Suppressor macrophage treated with lipopolysaccharide for 1 hour (primary cell): ENCODE data around the gene ZCCHC14.
"Not testable (repeated sequence)": the region's sequence is repeated elsewhere in the genome, so short reads cannot be mapped to it uniquely, and the experiment has no call there.

Experiments
- DNase-seq, 3 donors: peaks; one replicate each; pipeline ENCODE4 v3.0.0-alpha.2; 2020 to 2022

The ZCCHC14 gene

DNA sequence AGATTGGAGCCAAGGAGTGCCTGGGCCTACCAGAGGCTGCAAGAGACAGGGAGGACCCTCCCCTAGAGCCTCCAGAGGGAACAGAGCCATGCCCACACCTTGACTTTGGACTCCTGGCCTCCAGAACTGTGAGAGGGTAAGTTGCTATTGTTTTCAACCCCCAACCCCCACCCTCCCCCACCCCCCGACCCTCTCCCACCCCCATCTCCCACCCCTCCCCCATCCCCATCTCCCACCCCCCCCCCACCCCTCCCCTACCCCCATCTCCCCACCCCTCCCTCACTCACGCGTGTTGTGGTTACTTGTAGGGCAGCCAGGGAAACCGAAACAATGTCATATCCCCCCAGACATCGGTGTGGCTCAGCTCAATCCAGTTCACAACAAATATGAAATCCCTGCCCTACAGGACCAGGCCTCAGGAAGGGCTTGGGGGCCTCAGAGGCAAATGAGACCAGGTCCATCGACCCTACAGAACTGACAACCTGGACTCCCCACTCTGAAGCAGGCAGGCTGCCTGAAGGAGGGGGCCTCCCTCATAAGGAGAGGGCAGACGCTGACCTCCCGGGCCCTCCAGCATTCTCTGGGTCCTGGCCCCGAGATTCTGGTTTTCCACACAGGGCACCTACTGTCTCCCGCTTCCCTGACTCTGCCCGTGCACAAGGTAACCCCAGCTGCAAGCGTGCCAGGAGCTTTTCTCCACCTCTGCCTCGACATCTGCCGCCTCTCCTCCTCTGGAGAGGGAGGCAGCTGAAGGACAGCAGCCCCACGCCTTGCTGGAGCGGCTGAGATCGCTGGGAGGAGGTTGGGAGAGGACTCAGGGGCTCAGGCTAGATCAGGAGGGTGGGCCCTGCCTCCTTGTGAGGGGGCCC is 3.0 kb upstream of the ZCCHC14 start:
- DNase-seq, result no peak

DNA sequence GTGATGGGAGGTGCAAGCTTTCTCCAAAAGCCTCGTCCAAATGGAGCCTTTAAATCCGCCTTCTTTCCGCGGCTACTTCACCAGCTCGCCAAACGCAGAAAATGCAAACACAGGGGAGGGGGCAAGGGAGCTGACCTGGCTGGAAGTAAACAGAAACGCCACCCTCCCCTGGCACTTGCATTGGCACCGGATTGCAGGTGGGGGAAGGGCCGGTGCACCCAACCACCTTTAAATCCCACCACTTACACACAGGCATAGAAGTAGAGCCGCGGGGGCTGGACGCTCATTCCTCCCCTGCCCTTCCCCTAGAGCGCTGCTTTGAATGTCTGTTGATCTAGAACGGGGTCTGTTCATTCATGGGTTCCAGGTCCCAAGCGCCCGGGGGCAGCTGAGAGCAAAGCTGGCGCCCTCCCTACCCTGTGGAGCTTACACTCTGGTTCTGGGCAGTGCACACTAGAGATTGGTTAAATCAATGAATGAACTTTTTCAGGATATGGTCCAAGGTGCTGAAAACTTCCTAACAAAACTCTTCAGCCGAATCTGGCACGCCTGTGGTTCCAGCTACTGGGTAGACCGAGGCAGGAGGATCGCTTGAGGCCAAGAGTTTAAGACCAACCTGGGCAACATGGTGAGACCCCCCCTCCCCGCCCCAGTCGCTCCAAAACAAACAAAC is 920 bp upstream of the ZCCHC14 start:
- no peak for DNase-seq

DNA sequence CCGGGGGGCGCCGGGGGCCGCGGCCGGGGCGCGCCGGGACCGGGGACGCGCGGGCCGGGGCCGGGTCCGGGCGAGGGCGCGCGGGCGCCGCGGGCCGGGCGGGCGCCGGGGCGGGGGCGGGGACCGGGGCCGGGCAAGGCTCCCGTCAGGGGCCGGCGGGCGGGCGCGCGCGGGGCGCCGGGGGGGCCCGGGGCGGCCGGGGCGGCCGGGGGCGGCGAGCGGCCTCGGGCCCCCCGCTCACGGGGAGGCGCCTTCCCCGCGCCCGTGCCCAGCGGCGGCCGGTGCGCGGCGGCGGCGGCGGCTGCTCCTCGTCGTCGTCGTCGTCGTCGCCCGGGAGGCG is 563 bp downstream of the ZCCHC14 start:
- peak in 1 of 3 donors; percentile 52 for DNase-seq

DNA sequence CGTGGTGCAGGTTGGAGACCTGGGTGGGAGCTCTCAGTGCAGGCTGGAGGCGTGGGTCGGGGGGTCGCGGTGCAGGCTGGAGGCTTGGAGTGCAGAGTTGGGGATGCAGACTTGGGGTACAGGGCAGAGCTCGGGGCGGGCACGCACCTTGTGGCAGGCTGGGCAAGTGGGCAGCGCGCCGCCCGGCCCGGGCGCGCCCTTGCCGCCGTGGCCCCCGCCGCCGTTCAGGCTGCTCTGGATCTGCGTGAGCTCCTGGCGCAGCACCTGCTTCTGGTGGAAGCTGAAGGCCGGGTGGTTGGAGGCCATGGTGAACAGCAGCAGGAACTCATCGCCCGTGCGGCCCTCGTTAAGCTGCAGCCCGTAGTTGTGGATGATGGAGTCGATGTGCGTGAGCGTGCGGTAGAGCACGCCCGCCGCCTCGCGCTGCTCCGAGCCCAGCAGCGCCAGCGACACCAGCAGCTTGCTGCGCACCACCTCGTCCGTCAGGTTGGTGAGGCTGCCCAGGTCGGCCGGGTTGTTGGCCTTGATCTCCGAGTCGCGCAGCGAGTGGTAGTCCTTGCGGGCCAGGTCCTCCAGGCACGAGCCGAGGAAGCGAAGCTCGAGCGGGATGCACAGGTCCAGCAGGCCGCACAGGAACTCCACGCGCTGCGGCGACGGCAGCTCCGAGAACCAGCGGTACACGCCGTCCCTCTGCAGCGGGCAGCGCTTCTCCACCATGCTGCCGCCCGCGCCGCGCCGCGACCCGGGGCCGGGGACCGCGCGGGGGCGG is 1.1 kb downstream of the ZCCHC14 start:
- DNase-seq, result peak in 2 of 3 donors; percentile 29 to 32

DNA sequence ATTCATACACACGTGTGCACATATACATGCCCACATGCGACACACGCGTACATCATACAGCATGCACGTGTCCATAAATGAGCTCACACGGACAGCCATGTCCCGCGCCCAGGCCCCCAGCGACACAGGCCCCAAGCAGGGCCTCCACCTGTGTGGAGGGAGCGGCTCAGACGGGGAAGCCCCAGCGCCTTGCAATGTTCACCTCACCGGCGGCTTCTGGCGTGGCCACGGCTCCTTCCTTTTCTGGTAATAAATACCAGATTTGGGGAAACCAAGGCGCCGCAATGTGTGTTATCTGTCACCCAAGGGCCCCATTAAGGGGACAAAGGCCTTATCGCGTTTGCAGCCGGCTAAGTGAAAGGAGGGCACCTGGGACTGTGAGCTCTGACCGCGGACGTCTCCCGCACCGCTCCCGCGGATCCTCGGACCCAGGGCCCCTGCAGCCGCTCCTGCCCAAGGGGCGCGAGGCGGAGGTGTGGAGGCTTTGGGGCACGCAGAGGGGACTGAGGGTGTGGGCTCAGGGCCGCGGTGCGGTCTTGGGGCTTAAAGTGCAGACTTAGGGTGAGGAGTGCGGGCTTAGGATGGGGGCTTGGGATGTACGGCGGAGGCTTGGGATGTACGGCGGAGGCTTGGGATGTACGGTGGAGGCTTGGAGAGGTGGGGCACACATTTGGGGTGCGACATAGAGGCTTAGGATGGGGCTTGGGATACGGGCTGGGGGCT is 1.9 kb downstream of the ZCCHC14 start:
- not testable (repeated sequence) for DNase-seq

DNA sequence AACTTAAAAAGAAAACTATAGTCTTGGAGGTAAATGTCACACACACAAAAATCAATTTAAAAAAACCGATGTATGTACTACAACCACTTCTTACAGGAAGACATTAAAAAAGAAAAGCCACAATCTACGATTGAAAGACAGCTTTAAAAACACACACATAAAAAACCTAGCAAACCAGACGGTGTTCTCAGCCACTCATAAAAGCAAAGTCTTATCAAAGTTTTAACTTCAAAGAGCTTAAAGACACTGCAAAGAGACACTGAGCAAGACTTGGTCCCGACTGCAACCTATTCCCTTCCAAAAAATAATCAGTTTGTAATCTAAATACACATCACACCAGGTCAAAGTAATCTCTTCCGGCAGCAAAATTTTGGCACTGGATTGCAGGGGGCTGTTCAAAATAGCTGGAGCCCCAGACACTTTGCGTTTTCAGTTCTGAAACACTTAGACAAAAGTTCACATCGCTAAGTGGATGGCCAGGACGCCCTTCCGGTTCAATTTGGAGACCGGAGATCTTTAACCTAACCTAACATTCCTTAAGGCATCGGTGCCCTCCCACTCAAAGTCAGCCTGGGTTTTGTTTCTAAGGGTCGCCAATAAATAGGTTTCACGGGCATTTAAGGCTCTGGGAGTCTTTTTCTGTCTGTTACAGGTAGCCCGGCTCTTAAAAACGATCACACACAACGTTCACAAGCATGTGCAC is 2.6 kb downstream of the ZCCHC14 start:
- DNase-seq, result no peak

DNA sequence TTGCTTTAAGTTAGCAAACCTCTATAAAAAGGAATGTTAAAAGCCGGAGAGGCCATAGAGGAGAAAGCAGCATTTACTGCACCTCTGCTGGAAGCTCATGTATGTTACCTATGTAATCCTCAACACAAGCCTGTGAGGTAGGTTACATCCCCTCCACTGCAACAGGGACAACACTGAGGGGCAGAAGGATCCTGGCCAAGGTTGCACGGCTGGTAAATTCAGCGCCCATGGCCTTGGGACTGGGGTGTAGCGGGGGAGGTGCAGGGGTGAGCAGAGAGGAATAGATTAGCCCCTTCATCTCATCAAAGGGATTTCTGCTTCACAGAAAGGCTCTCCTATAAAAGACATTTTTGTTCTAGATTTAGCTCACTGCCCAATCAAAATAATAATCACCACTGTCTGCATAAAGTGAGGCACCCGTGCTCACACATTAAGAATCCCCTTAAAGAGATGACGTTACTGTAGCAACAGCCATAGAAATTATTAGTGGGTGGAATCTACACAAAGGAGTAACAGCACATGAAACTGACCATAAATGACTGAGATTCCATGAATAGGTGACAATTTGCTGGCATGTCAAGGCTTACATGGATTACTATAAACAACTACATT is 3.3 kb downstream of the ZCCHC14 start:
- no peak for DNase-seq

DNA sequence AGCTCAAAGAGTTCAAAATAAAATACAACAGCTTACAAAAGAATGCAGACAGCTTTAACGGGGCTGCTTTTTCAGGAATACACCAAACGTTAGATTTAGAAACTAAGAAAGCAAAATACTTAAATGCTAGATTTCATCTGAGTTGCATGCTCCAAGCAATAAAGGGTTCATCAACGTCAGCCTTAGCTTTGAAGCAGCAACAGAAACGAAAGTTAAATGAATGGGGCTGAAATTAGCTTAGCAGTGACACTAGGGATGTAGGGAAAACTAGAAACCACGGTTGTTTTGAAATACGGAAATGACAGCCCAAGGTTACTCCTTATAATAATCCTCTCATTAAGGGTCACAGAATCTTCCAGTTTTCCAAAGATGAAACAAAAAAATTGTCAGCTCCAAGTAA is 3.9 kb downstream of the ZCCHC14 start:
- peak in 1 of 3 donors; percentile 61 for DNase-seq

DNA sequence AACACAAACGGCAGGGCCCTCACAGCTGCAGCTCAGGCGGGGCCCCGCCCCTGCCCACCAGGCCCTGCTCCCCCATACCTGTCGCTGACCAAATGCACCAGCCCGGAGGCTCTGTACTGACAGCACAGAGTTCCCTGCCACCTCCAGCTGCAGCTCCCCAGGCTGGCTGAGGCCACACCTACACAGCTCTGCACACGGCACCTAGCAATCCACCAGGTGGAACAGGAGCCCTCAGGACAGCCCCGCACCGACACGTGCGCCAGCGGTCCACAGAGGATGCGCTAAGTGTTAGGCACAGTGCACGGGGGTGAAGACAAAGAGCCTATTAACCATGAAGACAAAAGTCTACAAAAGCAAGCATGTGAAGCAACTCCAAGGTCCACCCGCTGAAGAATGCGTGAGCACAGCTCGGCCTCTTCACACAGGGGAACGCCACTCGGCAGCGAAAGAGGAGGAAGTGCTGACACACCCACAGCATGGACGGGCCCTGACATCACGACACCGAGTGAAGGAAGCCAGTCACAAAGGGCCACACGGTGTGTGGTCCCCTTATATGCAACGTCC is 5.4 kb downstream of the ZCCHC14 start:
- peak; percentile 88 to 91 (median 89) for DNase-seq

DNA sequence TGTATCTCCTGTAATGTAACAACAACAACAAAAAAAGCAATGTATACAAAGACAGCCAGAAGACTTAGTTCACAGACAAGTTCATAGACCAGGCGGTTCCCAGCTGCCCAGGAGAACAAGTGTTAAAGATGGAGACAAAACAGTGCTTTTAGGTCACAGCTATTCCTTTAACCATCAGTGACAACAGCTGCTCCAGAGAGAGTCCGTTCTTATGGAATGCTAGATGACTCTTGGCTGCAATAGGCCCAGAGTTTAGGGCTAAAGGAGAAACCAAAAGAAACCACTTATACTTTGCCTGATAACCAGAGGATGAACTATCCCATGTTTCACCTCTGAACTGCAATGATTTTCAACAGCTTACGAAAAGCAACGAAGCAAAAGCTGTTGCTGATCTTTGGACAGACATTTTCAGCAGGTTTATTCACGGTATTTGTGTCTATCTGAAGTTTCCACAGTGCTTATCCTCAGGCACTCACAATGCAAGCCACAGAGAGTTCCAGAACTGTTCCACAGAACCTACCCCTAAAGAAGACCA is 6.0 kb downstream of the ZCCHC14 start:
- no peak for DNase-seq

DNA sequence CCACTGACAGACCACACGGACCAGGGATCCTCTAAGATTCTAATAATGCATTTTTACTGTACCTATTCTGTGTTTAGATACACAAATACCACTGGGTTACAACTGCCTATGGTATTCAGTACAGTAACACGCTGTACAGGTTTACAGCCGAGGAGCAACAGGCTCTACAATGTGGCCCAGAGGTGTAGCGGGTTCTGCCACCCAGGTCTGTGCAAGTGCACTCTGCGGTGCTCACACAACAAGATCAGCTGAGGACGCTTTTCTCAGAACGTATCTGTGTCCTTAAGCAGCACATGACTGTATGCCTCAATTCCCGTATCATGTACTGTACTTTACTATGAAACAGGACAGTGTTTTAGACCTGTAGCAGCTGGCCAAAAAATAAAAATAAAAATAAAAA is 6.5 kb downstream of the ZCCHC14 start:
- DNase-seq, result no peak

DNA sequence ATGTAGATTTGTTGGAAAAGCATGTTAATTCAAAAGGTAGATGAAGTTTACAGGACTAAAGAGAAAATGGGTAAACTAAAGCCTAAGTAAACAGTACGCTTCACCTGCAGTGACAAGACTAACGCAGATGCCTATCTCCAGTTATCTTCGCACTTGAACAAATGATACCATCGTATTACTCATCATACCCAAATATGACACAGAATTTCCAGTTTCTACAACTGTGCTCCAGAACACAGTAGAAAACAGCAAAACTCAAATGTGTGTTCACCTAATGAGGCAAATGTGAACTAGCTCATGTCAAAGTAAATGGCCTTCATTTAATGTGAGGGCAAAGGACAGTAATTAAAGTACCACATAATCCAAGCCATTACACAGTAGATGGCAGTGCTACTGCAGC is 7.0 kb downstream of the ZCCHC14 start:
- DNase-seq, result not testable (repeated sequence)

DNA sequence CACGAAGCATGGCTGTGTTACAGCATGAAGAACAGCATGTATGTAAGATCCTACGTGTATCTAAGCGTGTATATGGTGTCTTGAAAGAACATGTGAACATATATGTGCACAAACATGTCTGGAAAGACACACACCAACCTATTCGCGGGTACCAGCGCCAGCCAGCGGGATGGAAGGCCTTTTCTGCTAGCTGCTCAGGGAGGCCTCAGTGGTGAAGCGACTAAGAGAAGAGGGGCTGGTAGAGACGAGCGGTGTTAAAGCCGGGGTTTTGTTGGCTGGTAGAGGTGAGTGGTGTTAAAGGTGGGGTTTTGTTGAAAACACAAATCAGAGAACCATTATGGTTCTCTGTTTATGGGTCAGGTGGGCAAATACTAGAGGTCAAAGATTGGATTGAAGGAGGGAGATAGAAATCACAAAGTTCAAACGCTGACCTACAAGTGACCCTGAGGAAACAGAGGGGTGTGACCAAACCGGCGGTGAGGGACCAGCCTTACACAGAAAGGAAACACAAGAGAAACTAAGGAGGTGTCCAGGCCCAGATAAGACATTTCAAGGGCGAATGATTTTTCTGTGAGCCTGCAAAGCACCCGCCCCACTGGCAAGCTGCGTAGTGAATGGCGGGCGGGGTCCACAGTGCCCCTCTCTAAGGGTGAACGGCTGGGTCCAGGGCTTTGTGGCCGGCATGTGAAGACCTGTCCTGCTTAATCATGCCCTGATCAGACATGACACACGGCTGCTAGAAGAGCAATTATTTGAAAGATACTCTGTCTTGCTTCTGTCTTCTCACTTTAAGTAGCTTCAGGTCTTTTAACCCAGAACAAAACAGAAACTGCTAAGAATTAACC is 8.1 kb downstream of the ZCCHC14 start:
- no peak for DNase-seq

DNA sequence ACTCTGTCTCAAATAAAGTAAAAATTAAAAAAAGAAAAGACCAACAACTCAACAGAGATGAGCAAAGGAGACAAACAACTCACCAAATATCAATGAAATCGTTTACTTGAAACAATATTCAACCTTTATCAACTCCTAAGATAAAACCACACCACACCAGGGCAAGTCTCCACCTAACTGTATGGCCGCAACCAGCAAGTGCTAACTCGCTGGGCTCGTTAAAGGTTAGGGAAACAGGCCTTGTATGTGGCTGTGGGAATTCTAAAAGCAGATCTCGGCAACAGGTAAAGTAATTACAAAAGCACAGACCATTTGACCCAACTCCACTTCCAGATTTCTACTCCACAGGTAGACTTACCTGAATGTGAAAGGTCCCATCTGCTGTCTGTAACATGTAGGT is 9.3 kb downstream of the ZCCHC14 start:
- DNase-seq, result no peak

DNA sequence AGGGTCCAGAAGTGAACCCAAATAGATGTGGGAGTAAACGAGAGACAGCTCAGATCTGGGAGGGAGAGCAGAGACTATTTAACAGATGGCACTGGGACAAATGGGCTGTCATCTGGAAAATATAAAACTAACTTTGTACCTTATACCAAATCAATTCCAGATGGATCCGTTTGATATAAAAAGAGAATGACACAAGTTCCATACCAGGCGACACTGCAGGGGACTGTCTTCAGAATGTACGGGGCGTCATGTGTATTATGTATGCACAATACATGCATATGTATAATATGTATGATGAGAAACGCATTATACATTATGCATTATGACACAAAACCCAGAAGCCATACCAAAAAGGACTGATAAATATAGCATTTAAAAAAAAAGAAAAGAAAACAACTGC is 10.2 kb downstream of the ZCCHC14 start:
- DNase-seq, result not testable (repeated sequence)

DNA sequence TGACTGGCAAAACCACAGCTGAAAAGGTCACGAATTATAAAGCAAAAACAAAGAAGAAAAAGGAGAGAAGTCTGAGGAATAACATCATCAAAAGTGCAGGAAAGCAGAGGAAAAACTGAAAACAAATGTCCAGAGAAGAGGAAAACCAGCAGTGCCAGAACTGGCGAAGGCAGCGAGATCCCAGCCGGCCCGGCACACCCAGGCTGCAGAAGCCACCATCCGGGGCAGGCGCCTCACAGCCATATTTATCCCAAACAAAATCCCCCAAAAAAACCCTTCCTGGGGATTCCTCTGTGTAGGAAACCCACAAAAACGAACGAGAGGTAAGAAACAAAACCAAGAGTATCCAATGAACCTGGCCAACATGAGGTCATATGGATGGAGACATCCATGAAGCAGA is 10.6 kb downstream of the ZCCHC14 start:
- no peak for DNase-seq

DNA sequence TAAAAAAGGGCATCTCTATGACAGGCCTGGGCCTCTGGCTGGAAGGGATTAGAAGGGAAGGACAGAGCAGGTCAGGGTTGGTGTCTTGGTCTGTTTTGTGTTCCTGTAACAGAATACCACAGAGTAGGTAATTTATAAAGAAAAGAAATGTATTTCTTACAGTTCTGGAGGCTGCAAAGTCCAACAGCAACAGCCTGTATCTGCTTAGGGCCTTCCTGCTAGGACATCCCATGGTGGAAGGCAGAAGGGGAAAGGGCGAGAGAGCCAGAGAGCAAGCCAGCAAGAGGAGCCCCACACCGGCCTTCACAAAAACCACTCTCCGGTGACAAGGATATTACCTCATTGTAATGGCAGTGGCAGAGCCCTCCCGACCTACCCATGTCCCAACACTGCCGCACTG is 11.1 kb downstream of the ZCCHC14 start:
- DNase-seq, result not testable (repeated sequence)

DNA sequence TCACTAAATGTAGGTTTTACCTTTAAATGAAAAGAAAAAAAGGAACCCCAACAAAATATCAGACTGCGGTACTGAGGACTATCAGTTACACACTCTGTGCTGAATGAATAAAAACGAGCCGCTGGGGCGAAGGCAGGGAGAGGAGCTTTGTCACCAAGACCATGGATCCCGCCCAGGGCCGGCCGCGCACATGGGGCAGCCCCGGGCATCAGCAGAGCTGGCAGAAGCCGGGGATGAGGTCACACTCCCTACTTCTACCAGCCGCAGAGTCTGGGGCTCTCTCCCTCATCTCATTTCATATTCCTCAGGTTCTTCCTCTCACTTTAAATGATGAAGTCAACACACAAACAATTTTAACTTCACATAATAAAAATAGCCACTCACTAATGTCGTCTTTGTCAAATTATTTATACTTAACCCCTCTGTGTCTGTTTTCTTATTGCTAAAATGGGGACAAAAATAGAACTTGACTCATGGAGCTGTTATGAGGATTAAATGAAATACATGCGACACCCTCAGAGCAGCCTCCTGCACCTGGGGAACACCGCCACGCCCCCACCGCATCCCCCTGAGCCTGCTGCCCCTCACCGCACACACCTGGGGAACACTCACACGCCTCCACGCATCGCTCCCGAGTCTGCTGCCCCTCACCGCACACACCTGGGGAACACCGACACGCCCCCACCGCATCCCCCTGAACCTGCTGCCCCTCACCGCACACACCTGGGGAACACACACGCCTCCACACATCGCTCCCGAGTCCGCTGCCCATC is 15.4 kb downstream of the ZCCHC14 start:
- peak in 1 of 3 donors; percentile 40 for DNase-seq

DNA sequence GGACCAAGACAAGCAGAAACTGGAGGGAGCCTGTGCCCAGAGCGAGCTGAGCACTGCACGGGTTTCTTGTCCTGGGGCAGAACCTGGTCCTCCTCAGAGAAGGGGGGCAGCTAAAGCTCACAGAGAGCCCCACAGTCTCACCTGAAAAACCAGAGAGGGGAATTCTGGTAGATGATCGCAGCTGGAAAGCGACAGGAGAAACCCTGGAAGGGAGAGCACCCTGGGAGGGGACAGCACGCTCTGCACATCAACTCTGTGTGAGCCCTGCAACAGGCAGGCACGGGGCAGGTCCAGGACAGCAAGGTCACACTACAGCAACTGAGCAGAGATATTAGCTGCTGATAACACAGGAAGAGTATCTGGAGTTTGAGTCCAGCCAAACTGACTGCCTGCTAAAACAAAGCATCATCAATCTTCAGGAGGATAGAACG is 18.2 kb downstream of the ZCCHC14 start:
- DNase-seq, result no peak
